ENCODE measurements around the gene HNRNPA1.
A peak's percentile ranks its signal among the peaks of the same experiment; 100 is the strongest.
"Not testable (repeated sequence)": the region's sequence is repeated elsewhere in the genome, so short reads cannot be mapped to it uniquely, and the experiment has no call there.

Gene HNRNPA1

DNA sequence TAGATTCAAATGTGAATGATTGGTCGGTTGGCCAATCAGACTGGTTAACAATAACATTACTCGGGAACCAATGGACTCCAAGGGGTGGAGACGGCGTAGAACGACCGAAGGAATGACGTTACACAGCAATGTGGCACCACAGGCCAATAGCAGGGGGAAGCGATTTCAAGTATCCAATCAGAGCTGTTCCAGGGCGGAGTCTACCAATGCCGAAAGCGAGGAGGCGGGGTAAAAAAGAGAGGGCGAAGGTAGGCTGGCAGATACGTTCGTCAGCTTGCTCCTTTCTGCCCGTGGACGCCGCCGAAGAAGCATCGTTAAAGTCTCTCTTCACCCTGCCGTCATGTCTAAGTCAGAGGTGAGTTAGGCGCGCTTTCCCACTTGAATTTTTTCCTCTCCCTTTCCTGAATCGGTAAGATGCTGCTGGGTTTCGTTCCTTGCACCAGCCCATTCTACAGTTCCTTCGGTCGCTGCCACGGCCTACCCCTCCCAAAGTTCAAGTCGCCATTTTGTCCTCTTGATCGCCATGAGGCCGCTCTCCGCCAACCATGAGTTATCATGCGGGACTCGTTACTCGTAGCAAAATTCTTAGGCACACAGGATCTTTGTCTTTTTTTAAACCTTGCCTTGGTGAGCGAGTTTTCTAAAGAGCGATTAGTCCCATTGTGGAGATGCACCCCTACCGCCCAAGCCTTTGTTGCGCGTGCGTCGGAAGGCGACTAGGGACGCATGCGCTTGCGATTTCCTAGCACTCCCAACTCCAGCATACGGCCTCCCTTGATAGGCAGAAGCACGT, at the start of gene HNRNPA1:
Gene HNRNPA1 (plus strand): TSS at position 259 of the 793 bp plus-strand sequence. CDS start 82 bp downstream, at position 341.
- H3K27me3 ChIP-seq (ENCODE audit: control insufficient read depth, insufficient read depth, low read length), result no peaks in the 10 kb centered on the region
- H3K4me3 ChIP-seq (ENCODE audit: low read length), result peak within 1 kb of the TSS; percentile 96
- H3K9ac ChIP-seq (ENCODE audit: low read length), result peak within 1 kb of the TSS; percentile 88
- peaks cover 48% of the 10 kb centered on the region for H3K4me1 ChIP-seq (ENCODE audit: control insufficient read depth, insufficient read depth, low read length)
- peaks cover 23% of the 10 kb centered on the region for H3K36me3 ChIP-seq (ENCODE audit: control insufficient read depth, insufficient read depth, low read length)
- peak within 1 kb of the TSS; percentile 99 for H3K27ac ChIP-seq (ENCODE audit: low read depth, low read length)

DNA sequence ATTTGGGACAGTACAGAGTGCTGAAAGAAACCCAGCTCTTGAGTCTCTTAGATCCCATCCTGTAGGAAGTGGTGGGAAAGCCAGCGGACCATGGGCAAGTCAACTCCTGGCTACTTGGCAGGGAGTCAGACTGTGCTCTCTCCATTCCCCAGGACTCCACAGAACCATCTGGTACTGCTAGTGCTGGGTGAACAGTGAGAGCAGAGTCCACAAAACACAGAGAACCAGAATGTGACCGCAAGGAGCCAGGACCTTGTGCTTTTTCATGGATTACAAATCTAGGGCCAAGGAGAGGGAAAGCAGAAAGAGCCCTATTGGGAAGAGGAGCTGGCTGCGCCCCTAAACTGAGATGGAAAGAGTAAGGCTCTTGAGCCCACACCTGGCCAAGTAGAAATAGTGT, 49.3 kb upstream of the HNRNPA1 start:
- not testable (repeated sequence) for H3K4me1 ChIP-seq (ENCODE audit: control insufficient read depth, insufficient read depth, low read length); H3K36me3 ChIP-seq (ENCODE audit: control insufficient read depth, insufficient read depth, low read length); H3K9ac ChIP-seq (ENCODE audit: low read length); H3K27me3 ChIP-seq (ENCODE audit: control insufficient read depth, insufficient read depth, low read length); H3K27ac ChIP-seq (ENCODE audit: low read depth, low read length); H3K4me3 ChIP-seq (ENCODE audit: low read length)

DNA sequence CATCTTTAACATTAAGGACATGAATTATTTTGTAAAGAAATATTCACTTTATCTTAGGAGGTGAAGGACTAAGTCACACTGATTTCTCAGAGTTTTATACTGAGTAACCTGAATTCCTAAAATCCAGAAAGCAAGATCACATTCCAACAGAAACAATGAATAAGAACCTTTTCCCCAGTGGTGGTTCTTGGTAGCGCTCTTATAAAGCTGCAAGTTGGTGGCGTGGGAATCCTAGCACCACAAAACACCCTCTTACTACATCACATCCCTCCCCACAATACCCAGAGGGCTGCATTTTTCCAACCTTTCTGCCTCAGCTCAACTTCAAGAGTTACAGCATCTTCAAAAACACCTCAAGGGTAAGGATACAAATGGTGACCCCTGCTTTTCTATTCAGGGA, 47.7 kb upstream of the HNRNPA1 start:
- Histone ChIP-seq H3K9ac (ENCODE audit: low read length) (no peak overlapping the region), H3K27ac (ENCODE audit: low read depth, low read length) (no peak overlapping the region), H3K36me3 (ENCODE audit: control insufficient read depth, insufficient read depth, low read length) (no peaks in the 10 kb centered on the region), H3K27me3 (ENCODE audit: control insufficient read depth, insufficient read depth, low read length) (no peaks in the 10 kb centered on the region), H3K4me1 (ENCODE audit: control insufficient read depth, insufficient read depth, low read length) (no peaks in the 10 kb centered on the region), H3K4me3 (ENCODE audit: low read length) (no peak overlapping the region)

DNA sequence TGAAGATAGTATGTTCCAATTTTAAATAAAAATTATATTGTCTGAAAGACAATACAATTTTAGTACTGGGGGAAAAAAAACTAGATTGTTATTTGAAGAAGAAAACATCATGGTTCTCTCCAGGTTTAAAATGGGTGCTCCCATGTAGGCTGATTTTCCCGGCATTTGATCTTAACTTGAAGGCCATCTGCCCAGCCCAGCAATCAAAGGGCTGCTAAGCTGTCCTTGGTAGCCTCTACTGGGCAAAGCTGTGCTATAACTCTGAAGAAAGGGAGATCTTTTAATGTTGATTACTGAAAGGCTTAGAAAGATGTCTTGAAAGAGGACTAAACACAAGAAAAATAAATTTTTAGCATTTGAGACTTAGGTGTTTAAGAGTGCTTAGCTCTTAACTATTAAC, 42.0 kb upstream of the HNRNPA1 start:
- H3K27me3 ChIP-seq (ENCODE audit: control insufficient read depth, insufficient read depth, low read length), result no peaks in the 10 kb centered on the region
- no peak overlapping the region for H3K27ac ChIP-seq (ENCODE audit: low read depth, low read length)
- no peak overlapping the region for H3K4me3 ChIP-seq (ENCODE audit: low read length)
- no peaks in the 10 kb centered on the region for H3K4me1 ChIP-seq (ENCODE audit: control insufficient read depth, insufficient read depth, low read length)
- peaks cover 6% of the 10 kb centered on the region for H3K36me3 ChIP-seq (ENCODE audit: control insufficient read depth, insufficient read depth, low read length)
- no peak overlapping the region for H3K9ac ChIP-seq (ENCODE audit: low read length)

DNA sequence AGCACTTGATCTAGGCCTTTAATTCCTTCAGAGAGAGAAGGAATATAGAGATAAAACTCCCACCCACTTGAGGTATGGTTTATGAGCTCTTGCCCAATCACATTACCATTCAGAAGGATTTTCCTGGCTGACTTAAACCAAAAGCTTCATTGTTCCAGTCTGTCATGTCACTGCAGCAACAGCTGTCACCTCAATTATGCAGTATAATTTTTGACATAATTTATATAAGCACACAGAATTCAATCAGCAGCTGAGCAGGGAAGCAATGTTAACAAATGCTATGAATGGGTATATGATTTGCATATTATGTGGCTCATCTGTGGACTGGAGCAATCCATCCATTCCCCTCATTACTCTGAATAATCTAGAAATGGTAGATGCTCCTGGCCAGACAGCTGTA, 40.9 kb upstream of the HNRNPA1 start:
- Histone ChIP-seq H3K9ac (ENCODE audit: low read length) (no peak overlapping the region), H3K36me3 (ENCODE audit: control insufficient read depth, insufficient read depth, low read length) (peaks cover 6% of the 10 kb centered on the region)

DNA sequence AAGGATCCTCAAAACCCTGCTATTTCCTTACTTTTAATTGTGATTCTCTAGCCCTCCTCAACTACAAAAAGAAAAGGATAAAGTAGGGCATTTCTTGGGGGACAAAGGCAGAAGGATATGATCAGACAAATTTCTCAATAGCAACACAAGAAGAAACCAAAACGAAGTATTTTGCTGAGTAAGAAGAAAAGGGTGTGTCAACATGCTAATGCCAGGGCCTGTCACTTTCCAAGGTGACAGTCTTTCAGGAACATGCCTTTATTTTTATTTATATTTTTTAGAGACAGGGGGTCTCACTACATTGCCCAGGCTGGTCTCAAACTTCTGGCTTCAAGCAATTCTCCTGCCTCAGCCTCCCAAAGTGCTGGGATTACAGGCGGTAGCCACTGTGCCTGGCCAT, 40.4 kb upstream of the HNRNPA1 start:
- no peak overlapping the region for H3K9ac ChIP-seq (ENCODE audit: low read length)
- no peak overlapping the region for H3K4me3 ChIP-seq (ENCODE audit: low read length)
- no peaks in the 10 kb centered on the region for H3K27me3 ChIP-seq (ENCODE audit: control insufficient read depth, insufficient read depth, low read length)
- H3K36me3 ChIP-seq (ENCODE audit: control insufficient read depth, insufficient read depth, low read length), result peaks cover 6% of the 10 kb centered on the region
- H3K27ac ChIP-seq (ENCODE audit: low read depth, low read length), result no peak overlapping the region
- H3K4me1 ChIP-seq (ENCODE audit: control insufficient read depth, insufficient read depth, low read length), result peaks cover 2% of the 10 kb centered on the region

More for the DNA sequence above, 40.9 kb upstream of the HNRNPA1 start:
- Histone ChIP-seq H3K27ac (ENCODE audit: low read depth, low read length) (no peak overlapping the region), H3K4me3 (ENCODE audit: low read length) (no peak overlapping the region), H3K27me3 (ENCODE audit: control insufficient read depth, insufficient read depth, low read length) (no peaks in the 10 kb centered on the region), H3K4me1 (ENCODE audit: control insufficient read depth, insufficient read depth, low read length) (no peaks in the 10 kb centered on the region)

DNA sequence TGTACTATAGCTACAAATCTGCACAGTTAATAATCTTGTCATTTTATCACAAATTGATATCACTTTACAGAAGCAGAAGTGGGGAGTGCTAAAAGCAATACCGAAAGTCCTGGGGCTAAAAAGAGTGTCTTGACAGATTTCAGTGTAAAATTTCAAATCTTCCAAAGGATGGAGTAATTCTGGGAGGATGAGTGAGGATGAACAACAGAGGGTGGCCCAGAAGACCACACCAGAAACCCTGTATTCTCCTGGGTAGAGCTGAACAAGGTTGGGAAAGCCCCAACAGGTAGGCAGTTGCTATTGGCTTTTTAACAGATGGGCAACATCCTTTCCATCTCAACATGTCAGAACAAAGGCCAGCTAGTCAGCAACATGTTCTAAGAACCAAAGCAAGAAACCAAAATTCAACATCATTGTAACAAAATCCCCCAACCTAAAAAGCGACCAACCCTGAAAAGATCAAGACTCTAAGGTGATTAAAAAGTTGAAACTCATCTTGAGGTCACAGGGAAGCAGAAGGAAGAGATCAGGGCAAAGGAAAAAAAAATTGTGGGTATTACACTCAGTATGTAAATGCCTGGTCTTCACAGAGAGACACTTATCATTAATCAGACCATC, 39.4 kb upstream of the HNRNPA1 start:
- Histone ChIP-seq H3K27me3 (ENCODE audit: control insufficient read depth, insufficient read depth, low read length) (no peaks in the 10 kb centered on the region), H3K4me3 (ENCODE audit: low read length) (no peak overlapping the region), H3K27ac (ENCODE audit: low read depth, low read length) (no peak overlapping the region), H3K4me1 (ENCODE audit: control insufficient read depth, insufficient read depth, low read length) (peaks cover 2% of the 10 kb centered on the region), H3K9ac (ENCODE audit: low read length) (no peak overlapping the region), H3K36me3 (ENCODE audit: control insufficient read depth, insufficient read depth, low read length) (peaks cover 6% of the 10 kb centered on the region)

DNA sequence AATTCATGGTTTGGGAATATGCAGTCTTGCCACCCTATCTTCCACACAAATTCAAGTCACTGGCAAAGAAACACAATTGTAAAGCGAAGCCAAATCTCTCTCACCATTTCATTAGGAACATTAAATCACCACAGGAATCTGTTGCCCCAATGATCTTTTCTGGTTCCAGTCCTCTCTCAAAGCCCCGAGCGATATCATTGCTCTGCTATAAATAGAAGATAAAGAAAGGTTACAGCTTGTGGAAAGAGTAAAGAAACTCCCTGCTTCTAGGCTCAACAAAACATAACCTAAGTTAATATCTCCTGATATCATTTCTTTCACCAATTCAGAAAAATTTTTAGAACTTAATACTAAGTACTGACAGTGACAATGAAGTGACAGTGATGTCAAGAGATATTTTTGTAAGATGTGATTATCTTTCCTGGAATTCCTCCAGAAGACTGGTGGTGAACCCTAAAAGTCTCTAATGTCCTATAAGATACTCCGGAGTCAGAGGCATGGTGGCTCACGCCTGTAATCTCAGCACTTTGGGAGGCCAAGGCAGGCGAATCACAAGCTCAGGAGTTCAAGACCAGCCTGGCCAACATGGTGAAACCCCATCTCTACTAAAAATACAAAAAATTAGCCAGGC, 34.4 kb upstream of the HNRNPA1 start:
- Histone ChIP-seq H3K9ac (ENCODE audit: low read length) (no peak overlapping the region), H3K27me3 (ENCODE audit: control insufficient read depth, insufficient read depth, low read length) (no peaks in the 10 kb centered on the region), H3K4me1 (ENCODE audit: control insufficient read depth, insufficient read depth, low read length) (peaks cover 2% of the 10 kb centered on the region), H3K4me3 (ENCODE audit: low read length) (no peak overlapping the region), H3K27ac (ENCODE audit: low read depth, low read length) (no peak overlapping the region), H3K36me3 (ENCODE audit: control insufficient read depth, insufficient read depth, low read length) (peaks cover 5% of the 10 kb centered on the region)

DNA sequence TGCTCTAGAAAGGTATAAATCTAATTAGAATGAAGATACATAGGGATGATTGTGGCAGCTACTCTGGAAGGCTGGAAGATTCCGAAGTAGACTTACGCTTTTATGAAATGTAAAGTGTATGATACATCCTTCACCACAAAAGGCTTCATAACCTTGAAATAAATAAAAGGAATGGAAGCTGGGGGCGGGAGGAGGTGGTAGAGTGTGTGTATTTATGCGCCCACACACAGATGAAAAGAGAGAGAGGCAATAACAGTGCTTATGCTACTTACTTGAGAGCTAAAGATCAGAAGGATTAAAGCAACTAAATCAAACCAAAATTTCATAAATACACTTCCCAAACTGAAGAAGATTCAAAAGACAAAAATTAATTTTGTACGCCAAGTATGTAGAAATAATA, 31.0 kb upstream of the HNRNPA1 start:
- Histone ChIP-seq H3K4me1 (ENCODE audit: control insufficient read depth, insufficient read depth, low read length) (peaks cover 2% of the 10 kb centered on the region), H3K36me3 (ENCODE audit: control insufficient read depth, insufficient read depth, low read length) (no peaks in the 10 kb centered on the region), H3K27me3 (ENCODE audit: control insufficient read depth, insufficient read depth, low read length) (no peaks in the 10 kb centered on the region), H3K27ac (ENCODE audit: low read depth, low read length) (no peak overlapping the region), H3K9ac (ENCODE audit: low read length) (no peak overlapping the region), H3K4me3 (ENCODE audit: low read length) (no peak overlapping the region)

DNA sequence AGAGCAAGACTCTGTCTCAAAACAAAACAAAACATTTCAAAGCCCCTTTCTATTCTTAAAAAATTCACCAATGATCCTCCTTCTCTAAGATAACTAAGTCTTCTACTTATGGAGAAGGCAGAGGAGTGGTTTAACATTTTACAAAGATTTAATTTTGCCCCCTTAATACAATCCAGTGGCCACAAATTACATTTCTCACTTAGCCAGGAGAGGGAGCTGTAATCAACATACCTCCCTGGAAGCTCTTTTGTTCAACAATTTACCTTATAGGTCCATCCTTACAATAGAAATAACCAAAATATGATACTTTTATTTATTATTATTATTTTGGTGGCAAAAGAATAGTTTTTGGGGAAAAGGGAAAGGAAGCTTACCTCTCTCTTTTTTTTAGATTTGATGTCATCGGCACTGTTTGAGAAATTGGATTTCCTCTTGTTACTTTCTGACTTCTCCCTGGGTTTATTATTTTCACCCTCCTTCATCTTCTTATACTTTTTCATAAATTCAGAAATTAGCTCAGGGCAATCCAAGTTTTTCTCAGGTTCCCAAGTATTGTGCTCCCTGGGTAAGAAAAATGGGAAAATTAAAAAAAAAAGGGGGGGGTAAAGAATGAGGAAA, 28.8 kb upstream of the HNRNPA1 start:
- Histone ChIP-seq H3K27ac (ENCODE audit: low read depth, low read length) (no peak overlapping the region), H3K9ac (ENCODE audit: low read length) (no peak overlapping the region), H3K4me3 (ENCODE audit: low read length) (no peak overlapping the region), H3K36me3 (ENCODE audit: control insufficient read depth, insufficient read depth, low read length) (no peaks in the 10 kb centered on the region), H3K4me1 (ENCODE audit: control insufficient read depth, insufficient read depth, low read length) (no peaks in the 10 kb centered on the region), H3K27me3 (ENCODE audit: control insufficient read depth, insufficient read depth, low read length) (no peaks in the 10 kb centered on the region)

DNA sequence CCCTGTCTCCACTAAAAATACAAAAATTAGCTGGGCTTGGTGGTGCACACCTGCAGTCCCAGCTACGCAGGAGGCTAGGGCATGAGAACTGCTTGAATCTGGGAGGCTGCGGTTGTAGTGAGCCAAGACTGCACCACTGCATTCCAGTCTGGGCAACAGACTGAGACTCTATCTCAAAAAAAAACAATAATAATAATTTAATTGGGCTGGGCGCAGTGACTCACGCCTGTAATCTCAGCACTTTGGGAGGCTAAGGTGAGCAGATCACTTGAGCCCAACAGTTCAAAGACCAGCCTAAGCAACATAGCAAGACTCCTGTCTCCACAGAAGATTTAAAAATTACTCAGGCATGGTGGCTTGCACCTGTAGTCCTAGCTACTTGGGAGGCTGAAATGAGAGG, 27.3 kb upstream of the HNRNPA1 start:
- no peak overlapping the region for H3K4me3 ChIP-seq (ENCODE audit: low read length)
- H3K36me3 ChIP-seq (ENCODE audit: control insufficient read depth, insufficient read depth, low read length), result peaks cover 2% of the 10 kb centered on the region
- H3K4me1 ChIP-seq (ENCODE audit: control insufficient read depth, insufficient read depth, low read length), result peaks cover 2% of the 10 kb centered on the region
- H3K27me3 ChIP-seq (ENCODE audit: control insufficient read depth, insufficient read depth, low read length), result no peaks in the 10 kb centered on the region
- no peak overlapping the region for H3K9ac ChIP-seq (ENCODE audit: low read length)
- H3K27ac ChIP-seq (ENCODE audit: low read depth, low read length), result no peak overlapping the region

DNA sequence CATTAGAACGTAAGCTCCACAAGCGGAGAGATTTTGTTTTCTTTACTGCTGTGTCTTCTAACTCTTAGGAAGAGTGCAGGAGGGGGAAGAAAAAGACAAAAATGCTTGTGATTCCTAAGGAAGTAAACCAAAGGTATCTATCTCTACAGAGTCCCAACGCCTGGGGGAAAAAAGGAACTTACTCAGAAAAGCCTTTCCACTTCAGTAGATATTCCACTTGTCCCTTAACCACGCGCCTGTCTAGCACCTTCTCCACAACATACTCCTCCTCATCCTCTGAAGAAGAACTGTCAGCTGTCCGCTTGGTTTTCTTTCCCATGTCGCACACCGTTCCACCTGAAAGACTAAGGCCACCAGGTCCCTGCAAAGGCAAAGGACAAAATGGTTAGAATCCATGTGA, 23.2 kb upstream of the HNRNPA1 start:
- Histone ChIP-seq H3K36me3 (ENCODE audit: control insufficient read depth, insufficient read depth, low read length) (peaks cover 2% of the 10 kb centered on the region), H3K4me3 (ENCODE audit: low read length) (no peak overlapping the region), H3K27me3 (ENCODE audit: control insufficient read depth, insufficient read depth, low read length) (no peaks in the 10 kb centered on the region), H3K9ac (ENCODE audit: low read length) (no peak overlapping the region), H3K27ac (ENCODE audit: low read depth, low read length) (no peak overlapping the region), H3K4me1 (ENCODE audit: control insufficient read depth, insufficient read depth, low read length) (peaks cover 15% of the 10 kb centered on the region)
